Mesendoderm (in vitro differentiated cells): ENCODE measurements around the gene DNAJC3.
"Not testable (repeated sequence)": the region's sequence is repeated elsewhere in the genome, so short reads cannot be mapped to it uniquely, and the experiment has no call there.

Experiments
- DNase-seq: peaks from one replicate; pipeline ENCODE4 v3.0.0; 2013
- H2AK5ac ChIP-seq: 2 replicates; pipeline ENCODE4 v1.6.1; 2013; ENCODE audit warnings: low read length, inconsistent platforms
- H2BK120ac ChIP-seq: 2 replicates; pipeline ENCODE4 v1.6.1; 2013; ENCODE audit warnings: low read depth, mild to moderate bottlenecking, low read length, moderate library complexity, mixed read lengths
- H2BK15ac ChIP-seq: replicated peaks from 2 replicates; pipeline ENCODE4 v1.6.1; 2013; ENCODE audit warnings: low read depth, mild to moderate bottlenecking, moderate library complexity
- H2BK5ac ChIP-seq: 2 replicates; pipeline ENCODE4 v1.6.1; 2013; ENCODE audit warnings: low read length, inconsistent platforms
- H3K18ac ChIP-seq: 2 replicates; pipeline ENCODE4 v1.6.1; 2013; ENCODE audit warnings: mild to moderate bottlenecking, low read length, mixed read lengths
- H3K23ac ChIP-seq: one replicate; pipeline ENCODE4 v1.6.1; 2013; ENCODE audit warnings: low read length
- H3K27ac ChIP-seq: 2 replicates; pipeline ENCODE4 v1.5.1; 2013; ENCODE audit warnings: low read depth, mild to moderate bottlenecking, inconsistent platforms, low read length, moderate library complexity
- H3K27me3 ChIP-seq: 2 replicates; pipeline ENCODE4 v1.6.1; 2013; ENCODE audit warnings: low read length, control low read depth, mild to moderate bottlenecking, inconsistent platforms; ENCODE audit not compliant: insufficient read depth, poor library complexity
- H3K36me3 ChIP-seq: 2 replicates; pipeline ENCODE4 v1.6.1; 2013; ENCODE audit warnings: low read length, inconsistent platforms; ENCODE audit not compliant: control insufficient read depth, insufficient read depth
- H3K4ac ChIP-seq: one replicate; pipeline ENCODE4 v1.6.1; 2013; ENCODE audit warnings: low read depth, mild to moderate bottlenecking, low read length, moderate library complexity
- H3K4me1 ChIP-seq: 2 replicates; pipeline ENCODE4 v1.6.1; 2013; ENCODE audit warnings: low read depth, low read length, inconsistent platforms; ENCODE audit not compliant: control insufficient read depth
- H3K4me2 ChIP-seq: 2 replicates; pipeline ENCODE4 v1.6.1; 2013; ENCODE audit warnings: low read length
- H3K4me3 ChIP-seq: 2 replicates; pipeline ENCODE4 v1.5.1; 2013; ENCODE audit warnings: mild to moderate bottlenecking, low read length
- H3K56ac ChIP-seq: one replicate; pipeline ENCODE4 v1.6.1; 2013; ENCODE audit warnings: low read length
- H3K79me1 ChIP-seq: 2 replicates; pipeline ENCODE4 v1.6.1; 2013; ENCODE audit warnings: low read length, inconsistent platforms
- H3K79me2 ChIP-seq: 2 replicates; pipeline ENCODE4 v1.6.1; 2013; ENCODE audit warnings: mild to moderate bottlenecking, low read length; ENCODE audit not compliant: control insufficient read depth, insufficient read depth
- H3K9ac ChIP-seq: 2 replicates; pipeline ENCODE4 v1.6.1; 2013; ENCODE audit warnings: low read length, inconsistent platforms
- H4K5ac ChIP-seq: one replicate; pipeline ENCODE4 v1.6.1; 2013; ENCODE audit warnings: low read length
- H4K8ac ChIP-seq: one replicate; pipeline ENCODE4 v1.6.1; 2013; ENCODE audit warnings: low read depth, mild to moderate bottlenecking, control low read depth, low read length, moderate library complexity
- WGBS: extraction: QIAGEN DNeasy Blood & Tissue Kit; methylation state at CpG from one replicate; pipeline ENCODE4 v1.1.7; 2013; ENCODE audit warnings: low lambda C conversion rate, missing lambda C conversion rate; ENCODE audit not compliant: insufficient coverage; ENCODE audit errors: extremely low coverage; 5-methylcytosine and 5-hydroxymethylcytosine counted together

DNAJC3 gene

DNA sequence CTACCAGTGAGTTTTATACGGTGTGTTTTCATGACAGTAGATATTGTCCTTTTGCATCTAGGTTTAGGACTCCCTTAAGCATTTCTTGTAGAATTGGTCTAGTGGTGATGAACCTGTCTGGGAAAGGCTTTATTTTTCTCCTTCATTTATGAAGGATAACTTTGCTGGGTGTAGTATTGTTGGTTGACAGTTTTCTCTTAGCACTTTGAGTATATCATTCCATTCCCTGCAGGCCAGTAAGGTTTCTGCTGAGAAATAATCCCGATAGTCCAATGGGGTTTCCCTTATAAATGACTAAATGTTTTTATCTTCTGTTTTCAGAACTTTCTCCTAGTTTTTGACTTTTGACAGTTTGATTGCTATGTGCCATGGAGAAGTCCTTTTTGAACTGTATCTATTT, 57.2 kb downstream of the DNAJC3 start:
- Histone ChIP-seq H3K56ac (no peak overlapping the region), H2BK120ac (no peak overlapping the region), H3K36me3 (no peaks in the 10 kb centered on the region), H3K27ac (no peak overlapping the region), H3K4me2 (no peak overlapping the region), H3K4me1 (no peaks in the 10 kb centered on the region), H3K18ac (no peak overlapping the region), H4K5ac (no peak overlapping the region), H2AK5ac (no peak overlapping the region), H3K23ac (no peak overlapping the region), H2BK5ac (no peak overlapping the region), H3K4me3 (no peak overlapping the region), H4K8ac (no peak overlapping the region), H3K9ac (no peak overlapping the region), H3K4ac (no peak overlapping the region), H3K27me3 (no peaks in the 10 kb centered on the region), H3K79me1 (no peaks in the 10 kb centered on the region), H2BK15ac (no peak overlapping the region), H3K79me2 (no peaks in the 10 kb centered on the region)
- WGBS: no CpG with 5 or more reads among the region's 2 CpGs
- no peak for DNase-seq

- not testable (repeated sequence) for H3K27me3 ChIP-seq, H2BK15ac ChIP-seq, H2BK120ac ChIP-seq, H2AK5ac ChIP-seq, DNase-seq, H4K5ac ChIP-seq, H3K9ac ChIP-seq, H4K8ac ChIP-seq, H3K4me1 ChIP-seq, H2BK5ac ChIP-seq, H3K36me3 ChIP-seq, H3K56ac ChIP-seq, H3K23ac ChIP-seq, H3K4ac ChIP-seq, H3K4me2 ChIP-seq, H3K4me3 ChIP-seq, H3K27ac ChIP-seq, H3K18ac ChIP-seq
- Histone ChIP-seq H3K79me1 (peaks cover 17% of the 10 kb centered on the region), H3K79me2 (peaks cover 11% of the 10 kb centered on the region)
- WGBS: no CpG with 5 or more reads among the region's 37 CpGs
These were observed 63.4 kb downstream of the DNAJC3 start for GRCh38 chr13:95740071-95740978.

DNA sequence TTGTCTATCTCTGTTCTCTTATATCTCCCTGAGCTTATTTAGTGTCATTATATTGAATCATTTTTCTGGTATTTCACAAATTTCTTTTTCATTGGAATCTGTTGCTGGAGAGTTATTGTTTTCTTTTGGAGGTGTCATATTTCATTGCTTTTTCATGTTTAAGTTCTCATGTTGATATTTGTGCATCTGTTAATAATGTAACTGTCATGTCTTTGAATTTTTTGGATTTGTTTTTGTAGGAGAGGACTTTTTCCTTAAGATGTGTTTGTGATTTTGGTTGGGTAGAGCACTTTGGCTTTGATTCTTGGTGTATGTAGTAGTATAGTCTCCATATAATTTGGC, 64.0 kb downstream of the DNAJC3 start:
- Histone ChIP-seq H3K4me2 (no peak overlapping the region), H2AK5ac (no peak overlapping the region), H3K27me3 (no peaks in the 10 kb centered on the region), H3K79me1 (peaks cover 17% of the 10 kb centered on the region), H3K79me2 (peaks cover 11% of the 10 kb centered on the region), H3K27ac (no peak overlapping the region), H3K4ac (no peak overlapping the region), H2BK120ac (no peak overlapping the region), H4K8ac (no peak overlapping the region), H3K36me3 (no peaks in the 10 kb centered on the region), H3K9ac (no peak overlapping the region), H2BK15ac (no peak overlapping the region), H3K23ac (no peak overlapping the region), H3K4me3 (no peak overlapping the region), H4K5ac (no peak overlapping the region), H3K4me1 (no peaks in the 10 kb centered on the region), H3K56ac (no peak overlapping the region), H2BK5ac (no peak overlapping the region), H3K18ac (no peak overlapping the region)
- DNase-seq: no peak

GRCh38 chr13:95741584-95742563, 64.9 kb downstream of the DNAJC3 start:
- no CpG with 5 or more reads among the region's 4 CpGs for WGBS
- Histone ChIP-seq H3K27me3 (no peaks in the 10 kb centered on the region), H3K23ac (peak overlapping the region; percentile 80), H3K18ac (no peak overlapping the region), H3K9ac (no peak overlapping the region), H3K79me1 (peaks cover 17% of the 10 kb centered on the region), H3K79me2 (peaks cover 11% of the 10 kb centered on the region), H2BK5ac (no peak overlapping the region), H2BK15ac (no peak overlapping the region), H3K4me2 (no peak overlapping the region), H3K56ac (peak overlapping the region; percentile 5), H3K4me1 (no peaks in the 10 kb centered on the region), H3K4ac (no peak overlapping the region), H4K5ac (no peak overlapping the region), H3K4me3 (no peak overlapping the region), H4K8ac (no peak overlapping the region), H2BK120ac (no peak overlapping the region), H3K36me3 (no peaks in the 10 kb centered on the region), H3K27ac (no peak overlapping the region), H2AK5ac (no peak overlapping the region)
- DNase-seq: no peak

DNA sequence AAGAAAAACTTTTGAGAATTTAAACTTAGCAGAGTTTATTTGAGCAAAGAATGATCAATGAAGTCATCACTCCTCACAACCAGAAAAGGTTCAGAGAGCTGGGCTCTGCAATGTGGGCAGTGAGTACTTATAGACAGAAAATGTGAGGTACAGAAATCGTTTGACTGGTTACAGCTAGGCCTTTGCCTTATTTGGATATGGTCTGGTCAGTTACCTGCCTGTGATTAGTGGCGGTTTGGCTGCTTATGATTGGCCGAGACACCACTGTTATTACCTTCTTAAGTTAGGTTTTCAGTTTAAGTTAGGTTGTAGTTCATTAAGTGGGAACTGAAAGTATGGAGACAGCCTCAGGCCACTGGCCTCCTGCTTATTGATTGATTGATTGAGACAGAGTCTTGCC, 66.3 kb downstream of the DNAJC3 start:
- no CpG with 5 or more reads among the region's 3 CpGs for WGBS
- Histone ChIP-seq H3K4ac (no peak overlapping the region), H3K4me1 (no peaks in the 10 kb centered on the region), H3K27me3 (no peaks in the 10 kb centered on the region), H3K36me3 (no peaks in the 10 kb centered on the region), H4K5ac (no peak overlapping the region), H3K79me1 (peaks cover 17% of the 10 kb centered on the region), H2AK5ac (no peak overlapping the region), H3K56ac (no peak overlapping the region), H3K18ac (no peak overlapping the region), H3K79me2 (peaks cover 11% of the 10 kb centered on the region), H3K27ac (no peak overlapping the region), H2BK120ac (no peak overlapping the region), H3K4me3 (no peak overlapping the region), H2BK5ac (no peak overlapping the region), H2BK15ac (no peak overlapping the region), H3K9ac (no peak overlapping the region), H4K8ac (no peak overlapping the region), H3K23ac (no peak overlapping the region), H3K4me2 (no peak overlapping the region)
- DNase-seq: no peak
